Breast epithelium (tissue), 3 donors: ENCODE results near the gene ZBTB24.

ENCODE experiments used
- POLR2A ChIP-seq: fragments of 450-650 bp; IDR thresholded peaks from one replicate; pipeline ENCODE4 v1.6.1; 2016; ENCODE audit warnings: antibody characterized with exemption, mild to moderate bottlenecking, moderate library complexity
- POLR2AphosphoS5 ChIP-seq, 3 donors: sonication (generic); formaldehyde crosslinking; IDR thresholded peaks; one replicate each; pipeline ENCODE4 v1.6.1; 2017; ENCODE audit warnings: antibody characterized with exemption in 3 of 3
- TF ChIP-seq, protein P1 (sequence below), 3 donors: fragments of 450-650 bp; IDR thresholded peaks; one replicate each; pipeline ENCODE4 v1.5.1; 2016 to 2017; ENCODE audit warnings: antibody characterized with exemption in 3 of 3, mild to moderate bottlenecking in 3 of 3, moderate library complexity in 3 of 3

GRCh38 chr6:109446541-109446940 is 36.5 kb downstream of the ZBTB24 start:
- TF ChIP-seq, protein P1, sequence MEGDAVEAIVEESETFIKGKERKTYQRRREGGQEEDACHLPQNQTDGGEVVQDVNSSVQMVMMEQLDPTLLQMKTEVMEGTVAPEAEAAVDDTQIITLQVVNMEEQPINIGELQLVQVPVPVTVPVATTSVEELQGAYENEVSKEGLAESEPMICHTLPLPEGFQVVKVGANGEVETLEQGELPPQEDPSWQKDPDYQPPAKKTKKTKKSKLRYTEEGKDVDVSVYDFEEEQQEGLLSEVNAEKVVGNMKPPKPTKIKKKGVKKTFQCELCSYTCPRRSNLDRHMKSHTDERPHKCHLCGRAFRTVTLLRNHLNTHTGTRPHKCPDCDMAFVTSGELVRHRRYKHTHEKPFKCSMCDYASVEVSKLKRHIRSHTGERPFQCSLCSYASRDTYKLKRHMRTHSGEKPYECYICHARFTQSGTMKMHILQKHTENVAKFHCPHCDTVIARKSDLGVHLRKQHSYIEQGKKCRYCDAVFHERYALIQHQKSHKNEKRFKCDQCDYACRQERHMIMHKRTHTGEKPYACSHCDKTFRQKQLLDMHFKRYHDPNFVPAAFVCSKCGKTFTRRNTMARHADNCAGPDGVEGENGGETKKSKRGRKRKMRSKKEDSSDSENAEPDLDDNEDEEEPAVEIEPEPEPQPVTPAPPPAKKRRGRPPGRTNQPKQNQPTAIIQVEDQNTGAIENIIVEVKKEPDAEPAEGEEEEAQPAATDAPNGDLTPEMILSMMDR (IDR thresholded peaks at IDR 0.05): no peak
- TF ChIP-seq POLR2A (no peak), POLR2AphosphoS5 (IDR thresholded peaks at IDR 0.05) (no peak)
